OCI-LY1 (cell line): ENCODE measurements around the gene ANKRD33.

Experiments
- EZH2 ChIP-seq: fragments of 200-600 bp; sonication (generic), shearing (Covaris generic); IDR thresholded peaks from 2 replicates; pipeline ENCODE4 v1.8.0; 2017; ENCODE audit warnings: borderline replicate concordance, mixed run types, mild to moderate bottlenecking, antibody characterized with exemption, low read length, moderate library complexity, mixed read lengths
- TF ChIP-seq, protein P1 (sequence below): fragments of 200-600 bp; sonication (generic), shearing (Covaris generic); IDR thresholded peaks from 2 replicates; pipeline ENCODE4 v1.5.1; 2017; ENCODE audit warnings: mild to moderate bottlenecking, antibody characterized with exemption, low read length, moderate library complexity, mixed read lengths

DNA sequence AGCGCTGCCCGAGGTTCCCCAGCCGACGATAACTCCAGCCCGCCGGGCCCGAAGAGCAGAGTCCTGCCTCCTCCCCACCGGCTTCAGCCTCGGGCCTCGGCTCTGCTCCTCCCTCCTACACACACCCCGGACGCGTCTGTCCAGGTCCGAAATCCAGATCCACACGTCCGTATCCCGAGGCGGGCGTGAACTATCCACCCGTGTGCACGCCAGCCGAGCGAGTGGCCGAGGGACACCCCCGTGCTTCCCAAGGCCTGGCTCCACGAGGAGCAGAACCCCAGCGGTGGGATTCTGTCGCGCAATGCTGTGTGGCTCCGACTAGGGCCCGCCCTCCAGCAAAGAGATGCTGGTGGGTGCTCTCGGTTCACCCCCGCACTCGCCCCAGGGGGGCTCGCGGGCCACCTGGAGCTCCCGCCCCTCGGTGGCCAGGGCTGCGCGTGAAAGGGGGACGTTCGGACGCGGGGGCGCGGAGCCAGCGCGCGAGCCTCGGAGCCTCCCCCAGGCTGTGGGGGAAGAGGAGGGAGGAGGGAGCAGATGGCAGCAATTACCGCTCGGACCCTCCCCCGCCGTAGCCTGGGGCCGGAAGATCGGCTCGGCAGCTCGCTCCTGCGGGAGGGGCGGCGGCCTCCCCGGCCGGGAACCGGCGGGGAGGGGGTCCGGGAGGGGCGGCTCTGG, 18.9 kb upstream of the ANKRD33 start:
- TF ChIP-seq, protein P1, sequence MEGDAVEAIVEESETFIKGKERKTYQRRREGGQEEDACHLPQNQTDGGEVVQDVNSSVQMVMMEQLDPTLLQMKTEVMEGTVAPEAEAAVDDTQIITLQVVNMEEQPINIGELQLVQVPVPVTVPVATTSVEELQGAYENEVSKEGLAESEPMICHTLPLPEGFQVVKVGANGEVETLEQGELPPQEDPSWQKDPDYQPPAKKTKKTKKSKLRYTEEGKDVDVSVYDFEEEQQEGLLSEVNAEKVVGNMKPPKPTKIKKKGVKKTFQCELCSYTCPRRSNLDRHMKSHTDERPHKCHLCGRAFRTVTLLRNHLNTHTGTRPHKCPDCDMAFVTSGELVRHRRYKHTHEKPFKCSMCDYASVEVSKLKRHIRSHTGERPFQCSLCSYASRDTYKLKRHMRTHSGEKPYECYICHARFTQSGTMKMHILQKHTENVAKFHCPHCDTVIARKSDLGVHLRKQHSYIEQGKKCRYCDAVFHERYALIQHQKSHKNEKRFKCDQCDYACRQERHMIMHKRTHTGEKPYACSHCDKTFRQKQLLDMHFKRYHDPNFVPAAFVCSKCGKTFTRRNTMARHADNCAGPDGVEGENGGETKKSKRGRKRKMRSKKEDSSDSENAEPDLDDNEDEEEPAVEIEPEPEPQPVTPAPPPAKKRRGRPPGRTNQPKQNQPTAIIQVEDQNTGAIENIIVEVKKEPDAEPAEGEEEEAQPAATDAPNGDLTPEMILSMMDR, result no peak
- TF ChIP-seq EZH2, result no peak
